Inflammatory macrophage treated with lipopolysaccharide for 4 hours (primary cell): Measurements from ENCODE around the gene KIF16B.
"Not testable (repeated sequence)": the region's sequence is repeated elsewhere in the genome, so short reads cannot be mapped to it uniquely, and the experiment has no call there.

Experiments used
- DNase-seq: peaks from one replicate; pipeline ENCODE4 v3.0.0-alpha.2; 2020

Gene KIF16B

DNA sequence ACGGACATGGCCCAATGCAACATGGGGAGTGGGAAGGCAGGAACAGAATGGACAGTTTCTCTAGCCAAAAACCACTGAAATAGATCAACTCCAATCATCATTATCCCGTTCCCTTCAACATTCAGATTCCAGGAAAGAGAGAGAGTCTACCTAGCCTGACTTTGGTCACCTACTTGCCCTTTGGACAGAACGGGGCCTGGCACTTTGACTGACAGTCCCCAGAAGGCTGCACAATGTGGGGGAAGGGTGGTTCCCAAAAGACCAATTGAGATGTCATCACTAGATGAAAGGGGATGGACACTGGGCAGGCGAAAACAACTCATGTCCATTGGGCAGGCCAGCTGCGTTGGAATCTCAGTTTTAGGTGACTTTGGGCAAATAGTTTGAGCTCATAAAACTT is 15.0 kb upstream of the KIF16B start:
- no peak for DNase-seq

DNA sequence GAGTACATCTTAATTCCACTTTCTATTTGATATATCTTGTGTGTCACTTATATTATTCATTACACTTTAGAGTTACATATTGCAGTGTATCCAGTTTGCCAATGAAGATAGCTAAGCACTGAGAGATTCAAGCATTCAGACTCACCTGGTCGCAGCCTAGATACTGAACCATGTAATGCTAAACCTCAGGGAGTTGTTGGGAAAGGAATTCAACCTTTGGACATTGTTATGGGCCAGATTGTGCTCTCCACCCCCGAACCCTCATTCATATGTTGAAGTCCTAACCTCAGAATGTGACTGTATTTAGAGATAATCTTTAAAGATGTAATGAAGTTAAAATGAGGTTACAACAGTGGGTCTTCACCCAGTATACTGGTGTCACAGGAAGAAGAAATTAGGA is 13.8 kb upstream of the KIF16B start:
- DNase-seq, result no peak

DNA sequence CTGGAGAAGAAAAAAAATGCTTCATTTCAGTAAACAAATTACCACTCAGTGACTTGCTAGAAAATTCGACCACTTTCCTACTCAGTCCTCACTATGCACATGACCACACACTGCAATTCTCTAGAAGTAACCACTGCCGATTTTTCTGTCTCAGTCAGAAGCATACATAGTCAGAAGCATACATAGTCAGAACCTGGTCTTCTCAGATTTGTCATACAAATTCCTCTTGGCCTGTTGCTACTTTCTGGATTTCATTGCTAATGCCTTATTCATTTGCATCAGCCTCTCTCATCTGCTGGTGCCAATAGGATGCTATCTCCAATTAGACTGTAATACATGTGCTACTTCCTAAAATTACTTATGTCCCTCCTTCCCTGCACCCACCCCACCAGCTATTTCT is 10.2 kb upstream of the KIF16B start:
- DNase-seq, result no peak

GRCh38 chr20:16581241-16581640 is 8.0 kb upstream of the KIF16B start:
- no peak for DNase-seq

DNA sequence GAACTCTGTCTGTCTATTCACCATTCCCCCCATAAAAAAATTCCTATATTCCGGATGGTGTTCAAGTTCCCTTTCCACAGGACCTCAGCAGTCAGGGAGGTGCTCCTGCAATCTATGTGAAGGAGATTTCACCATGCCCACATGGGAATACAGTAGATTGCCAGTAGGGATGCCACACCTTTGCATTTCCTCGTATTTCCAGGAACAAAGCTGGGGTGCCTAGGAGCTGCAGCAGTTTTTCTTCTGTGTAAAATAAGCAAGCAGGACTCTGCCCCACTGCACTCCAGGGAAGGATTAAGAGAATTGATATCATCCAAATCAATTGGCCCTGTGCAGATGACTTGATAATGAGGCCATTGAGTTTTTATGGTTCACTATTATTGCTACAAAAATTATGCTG is 7.4 kb upstream of the KIF16B start:
- no peak for DNase-seq

GRCh38 chr20:16580147-16580546 is 6.9 kb upstream of the KIF16B start:
- DNase-seq, result no peak

GRCh38 chr20:16576219-16576618 is 3.0 kb upstream of the KIF16B start:
- no peak for DNase-seq

DNA sequence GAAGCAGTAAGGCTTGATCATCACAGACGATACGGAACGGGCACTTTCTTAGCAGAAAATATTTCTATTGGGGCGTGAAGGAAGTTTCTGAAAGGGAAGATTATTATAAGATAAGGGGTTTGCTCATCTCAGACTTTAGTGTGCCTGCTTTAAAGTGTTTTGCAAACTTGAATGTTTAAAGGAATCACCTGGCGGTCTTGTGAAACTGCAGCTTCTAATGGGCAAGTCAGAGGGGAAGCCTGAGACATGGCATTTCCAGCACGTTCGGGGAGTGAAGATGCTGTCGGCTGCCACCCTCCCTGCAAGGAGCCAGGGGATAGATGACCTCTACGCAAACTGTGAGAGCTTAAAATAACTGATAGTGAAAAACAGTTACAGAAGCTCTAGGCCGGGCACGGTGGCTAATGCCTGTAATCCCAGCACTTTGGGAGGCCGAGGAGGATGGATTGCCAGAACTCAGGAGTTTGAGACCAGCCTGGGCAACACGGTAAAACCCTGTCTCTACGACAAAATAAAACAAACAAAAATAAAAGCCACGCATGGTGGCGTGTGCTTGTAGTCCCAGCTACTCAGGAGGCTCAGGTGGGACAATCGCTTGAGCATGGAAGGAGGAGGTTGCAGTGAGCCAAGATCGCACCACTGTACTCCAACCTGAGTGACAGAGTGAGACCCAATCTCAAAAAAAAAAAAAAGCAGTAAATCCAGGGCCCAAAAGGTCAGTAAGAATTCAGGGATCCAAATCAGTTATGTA is 2.3 kb upstream of the KIF16B start:
- no peak for DNase-seq

DNA sequence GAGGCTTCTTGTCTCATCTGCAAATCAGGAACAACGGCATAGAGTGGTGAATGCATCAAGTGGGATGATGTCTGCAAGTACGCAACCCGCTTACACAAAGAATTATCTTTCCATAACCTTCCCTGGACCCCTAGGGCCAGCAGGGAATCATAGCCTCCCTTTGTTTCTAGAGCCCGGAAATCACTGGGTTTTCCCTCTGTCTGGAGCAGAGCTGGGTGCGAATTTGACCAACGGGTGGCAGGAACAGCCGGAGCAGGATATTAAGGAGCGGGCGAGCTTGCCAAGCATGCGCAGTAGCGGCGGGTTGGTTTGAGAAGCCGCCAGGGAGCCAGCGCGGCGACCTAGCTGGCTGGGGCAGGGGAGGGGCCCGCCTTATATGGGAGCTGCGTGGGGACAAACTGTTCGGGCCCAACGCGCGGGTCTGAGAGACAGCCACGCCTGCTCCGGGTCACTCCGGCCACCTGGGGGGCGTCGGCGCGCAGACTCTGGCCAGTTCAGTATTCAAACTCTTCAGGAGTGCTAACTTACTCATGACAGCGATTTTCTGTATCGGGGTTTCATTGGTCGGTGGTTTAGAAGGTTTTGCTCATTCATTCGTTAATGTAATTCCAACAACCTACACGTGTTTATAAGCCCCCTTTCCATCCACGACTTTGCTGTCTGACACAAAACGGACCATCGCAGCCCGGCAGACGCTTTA is 1.6 kb upstream of the KIF16B start:
- DNase-seq, result peak; percentile 88

GRCh38 chr20:16571333-16571732 is 1.9 kb downstream of the KIF16B start:
- DNase-seq, result no peak

GRCh38 chr20:16569246-16570153 is 3.7 kb downstream of the KIF16B start:
- DNase-seq, result peak; percentile 15

DNA sequence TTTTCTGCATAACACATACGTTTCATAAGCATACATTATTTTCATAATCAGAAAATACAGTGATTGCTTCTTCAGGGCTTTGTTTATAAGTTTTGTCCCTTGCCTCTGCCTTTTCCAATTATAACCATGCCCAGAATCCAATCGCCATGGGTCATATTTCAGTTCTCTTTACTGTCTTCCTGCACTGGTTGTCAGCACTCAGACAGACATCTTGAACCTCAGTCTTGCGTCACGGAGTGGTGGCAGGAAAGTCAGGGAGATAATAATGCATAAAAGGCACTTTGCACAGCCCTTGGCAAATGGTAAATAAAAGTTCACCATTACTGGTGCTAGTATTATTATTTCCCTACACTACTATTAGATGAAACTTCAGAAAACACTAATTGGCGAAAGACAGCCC is 7.2 kb downstream of the KIF16B start:
- no peak for DNase-seq

- DNase-seq, result not testable (repeated sequence)
Measured at GRCh38 chr20:16564079-16564478, 9.2 kb downstream of the KIF16B start.

DNA sequence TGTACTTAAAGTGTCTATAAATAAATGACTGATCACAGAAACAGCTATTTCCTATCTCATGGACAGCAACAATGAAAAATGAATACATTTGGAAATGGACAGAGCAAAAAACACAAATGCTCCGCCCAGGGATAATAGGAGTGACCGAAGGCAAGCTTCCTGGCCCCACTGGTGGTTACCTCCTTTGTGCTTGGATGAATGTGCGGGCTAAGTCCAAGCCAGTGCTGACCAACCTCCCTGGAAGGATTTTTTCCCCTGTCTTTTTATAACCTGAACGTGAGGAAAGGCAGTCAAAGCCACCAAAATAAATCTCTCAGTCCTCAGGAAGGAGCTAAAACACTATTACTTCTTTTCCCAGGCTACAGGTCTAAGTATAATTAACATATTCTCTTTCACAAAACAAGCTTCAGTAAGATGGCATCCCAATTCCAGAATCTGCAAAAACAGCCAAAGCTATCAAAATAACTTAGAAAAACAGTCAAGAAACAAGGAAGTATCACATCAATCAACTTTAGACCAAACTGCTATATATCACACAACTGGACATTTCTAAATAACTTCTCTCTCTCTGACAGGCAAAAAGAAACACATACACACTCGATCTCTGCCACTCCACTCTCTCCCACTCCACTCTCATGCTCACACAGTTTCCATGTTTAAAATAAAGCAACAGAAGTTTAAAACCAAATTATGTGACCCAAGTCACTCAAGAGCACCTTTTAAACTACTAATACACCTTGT is 10.0 kb downstream of the KIF16B start:
- DNase-seq, result no peak

GRCh38 chr20:16562259-16562658 is 11.0 kb downstream of the KIF16B start:
- DNase-seq, result no peak

- no peak for DNase-seq
Measured at GRCh38 chr20:16560661-16561060, 12.6 kb downstream of the KIF16B start.

GRCh38 chr20:16560216-16560615 is 13.0 kb downstream of the KIF16B start:
- no peak for DNase-seq

GRCh38 chr20:16556301-16556700 is 16.9 kb downstream of the KIF16B start:
- DNase-seq, result peak; percentile 69

DNA sequence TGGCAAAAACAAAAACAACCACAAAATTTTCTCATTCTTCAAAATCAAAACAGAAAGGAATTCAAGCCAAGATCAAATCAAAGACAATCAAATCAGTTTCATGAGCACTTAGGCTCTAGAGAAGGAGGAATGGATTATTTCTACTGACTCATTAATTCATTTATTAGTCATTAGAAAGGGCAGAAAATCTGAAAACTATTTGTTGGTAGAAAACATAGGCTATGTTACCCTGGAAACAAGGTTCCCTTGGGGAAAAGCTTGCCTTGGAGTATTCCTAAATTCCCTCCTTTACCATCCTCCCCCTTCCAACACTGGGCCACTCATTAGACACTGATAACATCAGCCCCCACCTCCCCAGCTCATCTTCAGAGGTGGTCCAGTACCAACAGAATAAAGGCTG is 17.5 kb downstream of the KIF16B start:
- no peak for DNase-seq

- no peak for DNase-seq
Measured at GRCh38 chr20:16554766-16555543, 18.3 kb downstream of the KIF16B start.

DNA sequence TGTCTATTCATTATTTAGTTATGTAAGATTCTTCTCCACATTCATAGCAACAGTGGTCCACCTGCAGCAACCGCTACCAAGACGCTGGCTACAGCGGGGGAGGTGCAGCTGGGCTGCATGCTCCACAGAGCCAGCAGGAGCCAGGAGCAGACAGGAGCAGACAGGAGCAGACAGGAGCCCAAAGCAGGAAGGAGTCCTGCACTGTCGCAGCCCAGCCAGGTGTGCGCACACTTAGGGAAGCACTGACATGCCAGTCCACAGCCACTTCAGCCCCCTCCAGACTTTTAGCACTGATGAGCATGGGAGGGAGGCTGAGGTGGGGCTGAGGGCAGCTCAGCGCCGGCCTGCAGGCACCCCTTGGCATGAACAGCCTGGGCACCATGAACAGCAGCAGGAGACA is 19.6 kb downstream of the KIF16B start:
- no peak for DNase-seq

DNA sequence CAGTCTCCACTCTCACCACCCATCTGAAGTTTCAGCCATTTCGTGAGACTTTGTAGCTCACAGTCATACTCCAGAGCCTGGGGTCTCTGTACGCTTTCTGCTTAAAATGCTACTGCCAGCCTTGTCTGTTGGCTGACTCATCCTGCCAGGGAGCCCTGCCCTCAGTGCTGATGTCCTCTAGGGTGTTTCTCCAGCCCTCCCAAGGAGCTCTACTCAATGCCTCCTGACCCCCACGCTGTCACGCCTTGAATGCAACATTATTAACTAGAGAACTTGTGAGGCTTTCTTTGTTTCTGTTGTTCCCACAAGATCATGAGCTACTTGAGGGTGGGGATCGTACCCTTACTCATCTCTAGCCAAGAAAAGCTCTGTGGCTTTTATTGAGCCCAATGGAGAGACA is 20.1 kb downstream of the KIF16B start:
- no peak for DNase-seq
